Cerebellar nuclear complex (tissue), 1 donor: ENCODE measurements around the gene SCNM1.

Experiments used
- DNase-seq, 2 experiments: peaks; one replicate each; lab custom pipeline; 2025; lab: John Stamatoyannopoulos, UW

SCNM1 gene

GRCh38 chr1:151165738-151166504 lies at the start of gene SCNM1, which contains the start of gene LYSMD1:
SCNM1 (plus strand) TSS chr1:151166144; CDS start chr1:151166153, 9 bp downstream.
LYSMD1 (minus strand) TSS chr1:151165902; CDS start chr1:151165258, 644 bp downstream.
- DNase-seq: peak; percentile 53 to 89

GRCh38 chr1:151124763-151125403 lies 41.1 kb upstream of the SCNM1 start:
- no peak for DNase-seq

- DNase-seq: no peak
These were observed 37.1 kb upstream of the SCNM1 start for GRCh38 chr1:151128800-151129199.

- peak; percentile 73 to 95 for DNase-seq
These were observed 34.9 kb upstream of the SCNM1 start for GRCh38 chr1:151130987-151131586.

- no peak for DNase-seq
These were observed 34.1 kb upstream of the SCNM1 start for GRCh38 chr1:151131701-151132334.

- no peak for DNase-seq
These were observed 33.5 kb upstream of the SCNM1 start for GRCh38 chr1:151132335-151133017.

GRCh38 chr1:151133018-151133806 lies 32.7 kb upstream of the SCNM1 start:
- DNase-seq: no peak

- no peak for DNase-seq
These were observed 31.5 kb upstream of the SCNM1 start for GRCh38 chr1:151134396-151134795.

- no peak for DNase-seq
These were observed 31.0 kb upstream of the SCNM1 start for GRCh38 chr1:151134991-151135390.

- DNase-seq: no peak
These were observed 30.2 kb upstream of the SCNM1 start for GRCh38 chr1:151135433-151136385.

- no peak for DNase-seq
These were observed 28.2 kb upstream of the SCNM1 start for GRCh38 chr1:151137789-151138188.

GRCh38 chr1:151142411-151143056 lies 23.4 kb upstream of the SCNM1 start:
- DNase-seq: no peak

GRCh38 chr1:151143057-151143435 lies 22.9 kb upstream of the SCNM1 start:
- DNase-seq: no peak

GRCh38 chr1:151143986-151144385 lies 22.0 kb upstream of the SCNM1 start:
- no peak for DNase-seq

GRCh38 chr1:151144474-151145303 lies 21.3 kb upstream of the SCNM1 start:
- no peak for DNase-seq

- no peak for DNase-seq
These were observed 20.5 kb upstream of the SCNM1 start for GRCh38 chr1:151145304-151146071.

GRCh38 chr1:151146072-151146411 lies 19.9 kb upstream of the SCNM1 start:
- DNase-seq: no peak
